Measurements from ENCODE around the gene TBX4.
"Not testable (repeated sequence)": the region's sequence is repeated elsewhere in the genome, so short reads cannot be mapped to it uniquely, and the experiment has no call there.

TBX4 gene

DNA sequence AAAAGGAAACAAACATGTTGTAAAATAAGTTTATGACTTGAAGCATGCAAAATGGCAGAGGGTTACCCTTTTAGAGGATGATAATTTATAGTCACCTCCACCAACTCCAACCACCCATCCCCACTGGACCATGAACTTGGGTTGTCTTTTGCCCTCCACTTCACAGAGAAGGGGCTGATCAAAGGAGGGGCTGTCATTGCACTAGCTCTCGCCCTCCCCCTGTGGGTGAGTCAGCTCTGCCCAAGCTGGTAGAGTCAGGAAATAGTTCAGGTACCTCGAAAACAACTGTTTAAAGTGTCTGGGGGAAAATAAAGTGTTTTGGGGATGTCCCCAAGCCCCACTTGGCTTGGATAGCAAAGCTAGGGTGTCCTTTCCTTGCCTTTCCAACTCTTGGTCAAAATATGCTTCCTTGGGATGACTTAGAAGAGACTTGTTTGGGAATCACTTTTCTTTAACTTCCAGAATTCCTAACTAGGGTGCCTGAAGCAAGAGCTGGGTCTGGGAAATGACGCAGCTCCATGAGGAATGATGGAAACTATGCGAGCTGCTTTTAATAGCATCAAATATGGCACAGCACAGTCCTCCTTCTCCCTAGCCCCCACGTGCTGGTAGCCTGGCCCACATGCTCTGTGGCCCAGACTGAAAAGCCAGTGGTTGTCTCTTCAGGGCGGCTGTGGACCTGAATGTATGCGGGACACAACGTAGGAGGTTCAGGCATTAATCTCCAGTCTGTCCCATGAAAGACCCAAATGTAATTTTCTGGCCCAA is 40.7 kb downstream of the TBX4 start:
- no peak overlapping the region for H2AK5ac ChIP-seq (ENCODE audit: low read length, severe bottlenecking)
- peaks cover 2% of the 10 kb centered on the region for H3K4me1 ChIP-seq (ENCODE audit: control insufficient read depth, insufficient read depth, low read depth, low read length)
- H3K4me2 ChIP-seq (ENCODE audit: low read length, poor library complexity, severe bottlenecking) = no peak overlapping the region
- peak; percentile 27 for DNase-seq
- H3K27ac ChIP-seq (ENCODE audit: low read length, poor library complexity, severe bottlenecking) = no peak overlapping the region
- H4K8ac ChIP-seq (ENCODE audit: low read length) = no peak overlapping the region
- no peak overlapping the region for H3K14ac ChIP-seq (ENCODE audit: low read length in 2 of 2)
- H2BK5ac ChIP-seq (ENCODE audit: low read depth, low read length, poor library complexity, severe bottlenecking) = no peak overlapping the region
- 70% methylated on average over 8 of the region's 8 CpGs for WGBS
- H3K27me3 ChIP-seq (ENCODE audit: control insufficient read depth in 1 of 2, insufficient read depth in 1 of 2, low read length in 2 of 2) = peaks cover 0 to under 1% of the 10 kb centered on the region in 2 experiments
- no peak overlapping the region for H2AFZ ChIP-seq (ENCODE audit: low read depth, low read length)
- H4K91ac ChIP-seq (ENCODE audit: low read length) = no peak overlapping the region
- no peak overlapping the region for H3K4ac ChIP-seq (ENCODE audit: low read depth in 1 of 2, low read length in 2 of 2)
- no peak overlapping the region for H2BK120ac ChIP-seq (ENCODE audit: low read depth, low read length)
- H3K36me3 ChIP-seq (ENCODE audit: control insufficient read depth in 1 of 2, insufficient read depth in 2 of 2, low read depth in 1 of 2, low read length in 2 of 2) = no peaks in the 10 kb centered on the region
- no peak overlapping the region for H3K23ac ChIP-seq (ENCODE audit: low read length in 2 of 2)
- H3K18ac ChIP-seq (ENCODE audit: low read depth in 1 of 2, low read length in 2 of 2) = no peak overlapping the region
- no peak overlapping the region for H3K9ac ChIP-seq (ENCODE audit: low read length)
- no peaks in the 10 kb centered on the region for H3K9me3 ChIP-seq (ENCODE audit: control insufficient read depth, low read length)
- no peak overlapping the region for H3K4me3 ChIP-seq (ENCODE audit: insufficient read depth in 1 of 2, low read depth in 1 of 2, low read length in 2 of 2)
- no peaks in the 10 kb centered on the region for H3K79me1 ChIP-seq (replicated peaks; ENCODE audit: low read length, poor library complexity, severe bottlenecking)
- no peak overlapping the region for H2BK12ac ChIP-seq (ENCODE audit: low read length in 2 of 2)
- no peak overlapping the region for H2BK15ac ChIP-seq (ENCODE audit: low read depth, poor library complexity, severe bottlenecking)

DNA sequence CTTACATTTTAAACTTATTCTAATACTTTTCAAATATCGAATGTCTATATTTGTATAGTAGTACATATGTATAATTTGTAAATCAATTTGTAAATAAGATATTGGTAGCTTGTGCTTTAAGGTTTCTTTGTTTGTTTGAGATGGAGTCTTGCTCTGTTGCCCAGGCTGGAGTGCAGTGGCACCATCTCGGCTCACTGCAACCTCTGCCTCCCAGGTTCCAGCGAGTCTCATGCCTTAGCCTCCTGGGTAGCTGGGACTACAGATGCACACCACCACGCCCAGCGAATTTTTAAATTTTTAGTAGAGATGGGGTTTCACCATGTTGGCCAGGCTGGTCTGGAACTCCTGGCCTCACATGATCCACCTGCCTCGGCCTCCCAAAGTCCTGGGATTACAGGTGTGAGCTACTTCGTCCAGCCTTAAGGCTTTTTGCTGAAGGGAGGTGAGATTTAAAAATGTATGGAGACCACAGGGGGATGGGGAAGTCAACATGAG is 41.7 kb downstream of the TBX4 start:
- H2AFZ ChIP-seq (ENCODE audit: low read depth, low read length); H2BK5ac ChIP-seq (ENCODE audit: low read depth, low read length, poor library complexity, severe bottlenecking); H3K4me3 ChIP-seq (ENCODE audit: insufficient read depth in 1 of 2, low read depth in 1 of 2, low read length in 2 of 2); H2AK5ac ChIP-seq (ENCODE audit: low read length, severe bottlenecking); H3K79me1 ChIP-seq (replicated peaks; ENCODE audit: low read length, poor library complexity, severe bottlenecking); H3K14ac ChIP-seq (ENCODE audit: low read length in 2 of 2); H3K4me1 ChIP-seq (ENCODE audit: control insufficient read depth, insufficient read depth, low read depth, low read length); H4K8ac ChIP-seq (ENCODE audit: low read length); H3K9ac ChIP-seq (ENCODE audit: low read length); H3K36me3 ChIP-seq (ENCODE audit: control insufficient read depth in 1 of 2, insufficient read depth in 2 of 2, low read depth in 1 of 2, low read length in 2 of 2); H3K4me2 ChIP-seq (ENCODE audit: low read length, poor library complexity, severe bottlenecking); H3K18ac ChIP-seq (ENCODE audit: low read depth in 1 of 2, low read length in 2 of 2); DNase-seq; H4K91ac ChIP-seq (ENCODE audit: low read length); H2BK12ac ChIP-seq (ENCODE audit: low read length in 2 of 2); H3K27ac ChIP-seq (ENCODE audit: low read length, poor library complexity, severe bottlenecking); H3K9me3 ChIP-seq (ENCODE audit: control insufficient read depth, low read length); H3K27me3 ChIP-seq (ENCODE audit: control insufficient read depth in 1 of 2, insufficient read depth in 1 of 2, low read length in 2 of 2); H3K4ac ChIP-seq (ENCODE audit: low read depth in 1 of 2, low read length in 2 of 2); H2BK120ac ChIP-seq (ENCODE audit: low read depth, low read length); H2BK15ac ChIP-seq (ENCODE audit: low read depth, poor library complexity, severe bottlenecking); H3K23ac ChIP-seq (ENCODE audit: low read length in 2 of 2): not testable (repeated sequence)
- WGBS = 93% methylated on average over 6 of the region's 7 CpGs

GRCh38 chr17:61494325-61495160 is 42.3 kb downstream of the TBX4 start:
- no peak overlapping the region for H3K4ac ChIP-seq (ENCODE audit: low read depth in 1 of 2, low read length in 2 of 2)
- WGBS = 62% methylated on average over 9 of the region's 13 CpGs
- no peak overlapping the region for H2AK5ac ChIP-seq (ENCODE audit: low read length, severe bottlenecking)
- peaks cover 2% of the 10 kb centered on the region for H3K4me1 ChIP-seq (ENCODE audit: control insufficient read depth, insufficient read depth, low read depth, low read length)
- no peaks in the 10 kb centered on the region for H3K36me3 ChIP-seq (ENCODE audit: control insufficient read depth in 1 of 2, insufficient read depth in 2 of 2, low read depth in 1 of 2, low read length in 2 of 2)
- H4K8ac ChIP-seq (ENCODE audit: low read length) = no peak overlapping the region
- no peak overlapping the region for H3K27ac ChIP-seq (ENCODE audit: low read length, poor library complexity, severe bottlenecking)
- H3K9me3 ChIP-seq (ENCODE audit: control insufficient read depth, low read length) = no peaks in the 10 kb centered on the region
- no peak overlapping the region for H3K23ac ChIP-seq (ENCODE audit: low read length in 2 of 2)
- H2AFZ ChIP-seq (ENCODE audit: low read depth, low read length) = no peak overlapping the region
- H3K14ac ChIP-seq (ENCODE audit: low read length in 2 of 2) = no peak overlapping the region
- no peaks in the 10 kb centered on the region for H3K27me3 ChIP-seq (ENCODE audit: control insufficient read depth in 1 of 2, insufficient read depth in 1 of 2, low read length in 2 of 2)
- no peak overlapping the region for H2BK12ac ChIP-seq (ENCODE audit: low read length in 2 of 2)
- H2BK5ac ChIP-seq (ENCODE audit: low read depth, low read length, poor library complexity, severe bottlenecking) = no peak overlapping the region
- no peak for DNase-seq
- peak overlapping the region; percentile 29 for H4K91ac ChIP-seq (ENCODE audit: low read length)
- no peak overlapping the region for H3K4me2 ChIP-seq (ENCODE audit: low read length, poor library complexity, severe bottlenecking)
- H3K79me1 ChIP-seq (replicated peaks; ENCODE audit: low read length, poor library complexity, severe bottlenecking) = no peaks in the 10 kb centered on the region
- no peak overlapping the region for H2BK15ac ChIP-seq (ENCODE audit: low read depth, poor library complexity, severe bottlenecking)
- no peak overlapping the region for H3K4me3 ChIP-seq (ENCODE audit: insufficient read depth in 1 of 2, low read depth in 1 of 2, low read length in 2 of 2)
- H3K18ac ChIP-seq (ENCODE audit: low read depth in 1 of 2, low read length in 2 of 2) = no peak overlapping the region
- no peak overlapping the region for H3K9ac ChIP-seq (ENCODE audit: low read length)
- no peak overlapping the region for H2BK120ac ChIP-seq (ENCODE audit: low read depth, low read length)

- Histone ChIP-seq H3K27ac (ENCODE audit: low read length, poor library complexity, severe bottlenecking) (no peak overlapping the region), H2BK5ac (ENCODE audit: low read depth, low read length, poor library complexity, severe bottlenecking) (no peak overlapping the region), H3K14ac (ENCODE audit: low read length in 2 of 2) (no peak overlapping the region), H3K4me1 (ENCODE audit: control insufficient read depth, insufficient read depth, low read depth, low read length) (peaks cover 2% of the 10 kb centered on the region), H3K9me3 (ENCODE audit: control insufficient read depth, low read length) (no peaks in the 10 kb centered on the region), H4K91ac (ENCODE audit: low read length) (no peak overlapping the region), H3K18ac (ENCODE audit: low read depth in 1 of 2, low read length in 2 of 2) (no peak overlapping the region), H3K4me2 (ENCODE audit: low read length, poor library complexity, severe bottlenecking) (no peak overlapping the region), H2BK12ac (ENCODE audit: low read length in 2 of 2) (no peak overlapping the region), H3K4me3 (ENCODE audit: insufficient read depth in 1 of 2, low read depth in 1 of 2, low read length in 2 of 2) (no peak overlapping the region), H3K27me3 (ENCODE audit: control insufficient read depth in 1 of 2, insufficient read depth in 1 of 2, low read length in 2 of 2) (no peaks in the 10 kb centered on the region), H2BK120ac (ENCODE audit: low read depth, low read length) (no peak overlapping the region), H4K8ac (ENCODE audit: low read length) (no peak overlapping the region), H2AK5ac (ENCODE audit: low read length, severe bottlenecking) (no peak overlapping the region), H3K9ac (ENCODE audit: low read length) (no peak overlapping the region), H2AFZ (ENCODE audit: low read depth, low read length) (no peak overlapping the region), H3K79me1 (replicated peaks; ENCODE audit: low read length, poor library complexity, severe bottlenecking) (no peaks in the 10 kb centered on the region), H3K4ac (ENCODE audit: low read depth in 1 of 2, low read length in 2 of 2) (no peak overlapping the region), H3K36me3 (ENCODE audit: control insufficient read depth in 1 of 2, insufficient read depth in 2 of 2, low read depth in 1 of 2, low read length in 2 of 2) (no peaks in the 10 kb centered on the region), H2BK15ac (ENCODE audit: low read depth, poor library complexity, severe bottlenecking) (no peak overlapping the region), H3K23ac (ENCODE audit: low read length in 2 of 2) (no peak overlapping the region)
- DNase-seq = peak; percentile 26
- 41% methylated on average over 23 of the region's 23 CpGs for WGBS
Measured at GRCh38 chr17:61495161-61495857, 43.1 kb downstream of the TBX4 start.
